ENCODE measurements around the gene ZMAT5.

The ZMAT5 gene

GRCh38 chr22:29724843-29725242 is 42.0 kb downstream of the ZMAT5 start:
- no peak overlapping the region for H3K4me3 ChIP-seq (ENCODE audit: low read length)
- H3K4me1 ChIP-seq (ENCODE audit: control insufficient read depth, insufficient read depth, low read length), result no peaks in the 10 kb centered on the region
- no peaks in the 10 kb centered on the region for H3K9me3 ChIP-seq (replicated peaks; ENCODE audit: low read length)
- peaks cover 47% of the 10 kb centered on the region for H3K27me3 ChIP-seq (ENCODE audit: control insufficient read depth, insufficient read depth, low read length)
- H3K4me2 ChIP-seq (ENCODE audit: low read length), result no peak overlapping the region
- H3K36me3 ChIP-seq (ENCODE audit: insufficient read depth, low read length), result no peaks in the 10 kb centered on the region
- H3K9ac ChIP-seq (ENCODE audit: low read depth, low read length), result no peak overlapping the region

- H3K4me1 ChIP-seq (ENCODE audit: control insufficient read depth, insufficient read depth, low read length), result no peaks in the 10 kb centered on the region
- H3K9ac ChIP-seq (ENCODE audit: low read depth, low read length), result no peak overlapping the region
- H3K36me3 ChIP-seq (ENCODE audit: insufficient read depth, low read length), result no peaks in the 10 kb centered on the region
- H3K4me2 ChIP-seq (ENCODE audit: low read length), result no peak overlapping the region
- peaks cover 56% of the 10 kb centered on the region for H3K27me3 ChIP-seq (ENCODE audit: control insufficient read depth, insufficient read depth, low read length)
- no peak overlapping the region for H3K4me3 ChIP-seq (ENCODE audit: low read length)
- no peaks in the 10 kb centered on the region for H3K9me3 ChIP-seq (replicated peaks; ENCODE audit: low read length)
Observed at GRCh38 chr22:29723766-29724165, 43.0 kb downstream of the ZMAT5 start.

GRCh38 chr22:29722587-29722986 is 44.2 kb downstream of the ZMAT5 start:
- H3K9ac ChIP-seq (ENCODE audit: low read depth, low read length), result no peak overlapping the region
- H3K9me3 ChIP-seq (replicated peaks; ENCODE audit: low read length), result no peaks in the 10 kb centered on the region
- H3K4me2 ChIP-seq (ENCODE audit: low read length), result no peak overlapping the region
- no peak overlapping the region for H3K4me3 ChIP-seq (ENCODE audit: low read length)
- no peaks in the 10 kb centered on the region for H3K36me3 ChIP-seq (ENCODE audit: insufficient read depth, low read length)
- peaks cover 65% of the 10 kb centered on the region for H3K27me3 ChIP-seq (ENCODE audit: control insufficient read depth, insufficient read depth, low read length)
- no peaks in the 10 kb centered on the region for H3K4me1 ChIP-seq (ENCODE audit: control insufficient read depth, insufficient read depth, low read length)

GRCh38 chr22:29722151-29722550 is 44.7 kb downstream of the ZMAT5 start:
- Histone ChIP-seq H3K9ac (ENCODE audit: low read depth, low read length) (no peak overlapping the region), H3K4me3 (ENCODE audit: low read length) (no peak overlapping the region), H3K27me3 (ENCODE audit: control insufficient read depth, insufficient read depth, low read length) (peaks cover 65% of the 10 kb centered on the region), H3K4me1 (ENCODE audit: control insufficient read depth, insufficient read depth, low read length) (no peaks in the 10 kb centered on the region), H3K36me3 (ENCODE audit: insufficient read depth, low read length) (no peaks in the 10 kb centered on the region), H3K4me2 (ENCODE audit: low read length) (no peak overlapping the region), H3K9me3 (replicated peaks; ENCODE audit: low read length) (no peaks in the 10 kb centered on the region)

GRCh38 chr22:29720811-29721323 is 45.9 kb downstream of the ZMAT5 start:
- H3K4me1 ChIP-seq (ENCODE audit: control insufficient read depth, insufficient read depth, low read length), result no peaks in the 10 kb centered on the region
- H3K4me3 ChIP-seq (ENCODE audit: low read length), result no peak overlapping the region
- peaks cover 70% of the 10 kb centered on the region for H3K27me3 ChIP-seq (ENCODE audit: control insufficient read depth, insufficient read depth, low read length)

GRCh38 chr22:29719899-29720645 is 46.7 kb downstream of the ZMAT5 start, which contains the start of gene CABP7:
Gene CABP7 (plus strand): TSS chr22:29720003. CDS start chr22:29720425, 422 bp downstream.
- Histone ChIP-seq H3K4me3 (ENCODE audit: low read length) (no peak within 1 kb of the TSS), H3K9ac (ENCODE audit: low read depth, low read length) (no peak within 1 kb of the TSS), H3K4me1 (ENCODE audit: control insufficient read depth, insufficient read depth, low read length) (no peaks in the 10 kb centered on the region), H3K36me3 (ENCODE audit: insufficient read depth, low read length) (no peaks in the 10 kb centered on the region), H3K27me3 (ENCODE audit: control insufficient read depth, insufficient read depth, low read length) (peaks cover 71% of the 10 kb centered on the region), H3K4me2 (ENCODE audit: low read length) (peak within 1 kb of the TSS; percentile 62), H3K9me3 (replicated peaks; ENCODE audit: low read length) (no peaks in the 10 kb centered on the region)

More at GRCh38 chr22:29720811-29721323, 45.9 kb downstream of the ZMAT5 start:
- no peak overlapping the region for H3K9ac ChIP-seq (ENCODE audit: low read depth, low read length)
- H3K4me2 ChIP-seq (ENCODE audit: low read length), result peak overlapping the region; percentile 33
- H3K9me3 ChIP-seq (replicated peaks; ENCODE audit: low read length), result no peaks in the 10 kb centered on the region
- no peaks in the 10 kb centered on the region for H3K36me3 ChIP-seq (ENCODE audit: insufficient read depth, low read length)

- Histone ChIP-seq H3K9ac (ENCODE audit: low read depth, low read length) (no peak overlapping the region), H3K4me2 (ENCODE audit: low read length) (no peak overlapping the region), H3K27me3 (ENCODE audit: control insufficient read depth, insufficient read depth, low read length) (peaks cover 74% of the 10 kb centered on the region), H3K36me3 (ENCODE audit: insufficient read depth, low read length) (no peaks in the 10 kb centered on the region), H3K9me3 (replicated peaks; ENCODE audit: low read length) (no peaks in the 10 kb centered on the region), H3K4me3 (ENCODE audit: low read length) (no peak overlapping the region), H3K4me1 (ENCODE audit: control insufficient read depth, insufficient read depth, low read length) (no peaks in the 10 kb centered on the region)
Observed at GRCh38 chr22:29718949-29719898, 47.6 kb downstream of the ZMAT5 start.

GRCh38 chr22:29717789-29718188 is 49.0 kb downstream of the ZMAT5 start:
- H3K9ac ChIP-seq (ENCODE audit: low read depth, low read length), result no peak overlapping the region
- no peaks in the 10 kb centered on the region for H3K9me3 ChIP-seq (replicated peaks; ENCODE audit: low read length)
- H3K27me3 ChIP-seq (ENCODE audit: control insufficient read depth, insufficient read depth, low read length), result peaks cover 70% of the 10 kb centered on the region
- no peak overlapping the region for H3K4me3 ChIP-seq (ENCODE audit: low read length)
- H3K4me1 ChIP-seq (ENCODE audit: control insufficient read depth, insufficient read depth, low read length), result no peaks in the 10 kb centered on the region
- no peaks in the 10 kb centered on the region for H3K36me3 ChIP-seq (ENCODE audit: insufficient read depth, low read length)
- no peak overlapping the region for H3K4me2 ChIP-seq (ENCODE audit: low read length)

GRCh38 chr22:29716814-29717545 is 49.8 kb downstream of the ZMAT5 start:
- Histone ChIP-seq H3K36me3 (ENCODE audit: insufficient read depth, low read length) (no peaks in the 10 kb centered on the region), H3K4me3 (ENCODE audit: low read length) (no peak overlapping the region), H3K27me3 (ENCODE audit: control insufficient read depth, insufficient read depth, low read length) (peaks cover 66% of the 10 kb centered on the region), H3K9ac (ENCODE audit: low read depth, low read length) (no peak overlapping the region), H3K4me1 (ENCODE audit: control insufficient read depth, insufficient read depth, low read length) (no peaks in the 10 kb centered on the region), H3K4me2 (ENCODE audit: low read length) (no peak overlapping the region), H3K9me3 (replicated peaks; ENCODE audit: low read length) (no peaks in the 10 kb centered on the region)

GRCh38 chr22:29715705-29716104 is 51.1 kb downstream of the ZMAT5 start:
- Histone ChIP-seq H3K4me1 (ENCODE audit: control insufficient read depth, insufficient read depth, low read length) (no peaks in the 10 kb centered on the region), H3K27me3 (ENCODE audit: control insufficient read depth, insufficient read depth, low read length) (peaks cover 60% of the 10 kb centered on the region), H3K4me3 (ENCODE audit: low read length) (no peak overlapping the region)

GRCh38 chr22:29715240-29715639 is 51.6 kb downstream of the ZMAT5 start:
- Histone ChIP-seq H3K4me3 (ENCODE audit: low read length) (no peak overlapping the region), H3K36me3 (ENCODE audit: insufficient read depth, low read length) (no peaks in the 10 kb centered on the region), H3K4me2 (ENCODE audit: low read length) (no peak overlapping the region), H3K9ac (ENCODE audit: low read depth, low read length) (no peak overlapping the region), H3K27me3 (ENCODE audit: control insufficient read depth, insufficient read depth, low read length) (peaks cover 63% of the 10 kb centered on the region), H3K9me3 (replicated peaks; ENCODE audit: low read length) (no peaks in the 10 kb centered on the region), H3K4me1 (ENCODE audit: control insufficient read depth, insufficient read depth, low read length) (no peaks in the 10 kb centered on the region)

More at GRCh38 chr22:29715705-29716104, 51.1 kb downstream of the ZMAT5 start:
- H3K4me2 ChIP-seq (ENCODE audit: low read length), result no peak overlapping the region
- no peaks in the 10 kb centered on the region for H3K9me3 ChIP-seq (replicated peaks; ENCODE audit: low read length)
- no peak overlapping the region for H3K9ac ChIP-seq (ENCODE audit: low read depth, low read length)
- no peaks in the 10 kb centered on the region for H3K36me3 ChIP-seq (ENCODE audit: insufficient read depth, low read length)
